Thyroid gland (tissue), 4 donors: ENCODE results near the gene SPINDOC. TPM values are rescaled to one million over a fixed set of nuclear protein-coding genes. Genes with fewer than 3 reads are reported as not detected.

Experiments used
- DNase-seq, 2 donors: peaks; one replicate each; pipeline ENCODE4 v3.0.0-alpha.2; 2019
- H3K27ac ChIP-seq, 3 donors: fragments of 200-600 bp; sonication (generic); 1 replicate in 2 of 3; 2 replicates in 1 of 3; pipeline ENCODE4 v1.5.1; 2016 to 2019; ENCODE audit warnings: mild to moderate bottlenecking in 1 of 3, moderate library complexity in 1 of 3
- H3K27me3 ChIP-seq: fragments of 200-600 bp; sonication (generic); one replicate; pipeline ENCODE4 v1.5.1; 2019
- H3K36me3 ChIP-seq, 2 donors: fragments of 200-600 bp; sonication (generic); one replicate each; pipeline ENCODE4 v1.5.1; 2016 to 2019
- H3K4me1 ChIP-seq, 2 donors: fragments of 200-600 bp; sonication (generic); one replicate each; pipeline ENCODE4 v1.5.1; 2017 to 2019
- H3K4me3 ChIP-seq, 3 donors: fragments of 200-600 bp; sonication (generic); replicated peaks in 1 of 3; 1 replicate in 2 of 3; 2 replicates in 1 of 3; pipeline ENCODE4 v1.5.1; 2016; ENCODE audit warnings: mild to moderate bottlenecking in 1 of 3
- H3K9me3 ChIP-seq: fragments of 200-600 bp; sonication (generic); one replicate; pipeline ENCODE4 v1.5.1; 2017
- CTCF ChIP-seq, 6 experiments: fragments of 200-600 bp in 3 of 6; fragments of 450-650 bp in 3 of 6; sonication (generic) in 3 of 6; IDR thresholded peaks; one replicate each; pipeline ENCODE4 v1.5.1; 2016 to 2019; ENCODE audit warnings: antibody characterized with exemption in 6 of 6, mild to moderate bottlenecking in 2 of 6, inconsistent platforms in 1 of 6, moderate library complexity in 1 of 6
- POLR2A ChIP-seq, 2 donors: fragments of 450-650 bp; IDR thresholded peaks; one replicate each; pipeline ENCODE4 v1.6.1; 2017; ENCODE audit warnings: antibody characterized with exemption in 2 of 2, mild to moderate bottlenecking in 2 of 2, moderate library complexity in 1 of 2
- WGBS, 2 donors: methylation state at CpG; one replicate each; pipeline ENCODE4 v1.1.5; 2017; 5-methylcytosine and 5-hydroxymethylcytosine counted together
- intact Hi-C: fragments of 100-400 bp; cut with DNase I; formaldehyde crosslinking; loops from one replicate; pipeline ENCODE4 v1.15.1; 2023
- total RNA-seq, 4 donors: library from RNA; depleted of rRNA; stranded (reverse); fragments of >200 nt; gene quantifications; one replicate each; pipeline ENCODE4 v1.2.3, GENCODE V29; 2016

Gene SPINDOC
- total RNA-seq, 4 donors from 2014 or later, result 7.4 to 12.6 (median 10.3) TPM

GRCh38 chr11:63821411-63821810 is 8.2 kb downstream of the SPINDOC start:
- intact Hi-C loops, result no loop called here
- no peak for DNase-seq
- Histone ChIP-seq H3K9me3 (no peaks in the 10 kb centered on the region), H3K27ac (no peak overlapping the region), H3K4me1 (no peaks in the 10 kb centered on the region), H3K27me3 (no peaks in the 10 kb centered on the region), H3K4me3 (no peak overlapping the region), H3K36me3 (peaks cover 53 to 55% of the 10 kb centered on the region in 2 donors)
- WGBS, 2 donors, result 78 to 87% methylated on average over 5 of the region's 5 CpGs
- no peak for TF ChIP-seq POLR2A (IDR thresholded peaks at IDR 0.05)
- no peak for TF ChIP-seq CTCF (IDR thresholded peaks at IDR 0.05)

DNA sequence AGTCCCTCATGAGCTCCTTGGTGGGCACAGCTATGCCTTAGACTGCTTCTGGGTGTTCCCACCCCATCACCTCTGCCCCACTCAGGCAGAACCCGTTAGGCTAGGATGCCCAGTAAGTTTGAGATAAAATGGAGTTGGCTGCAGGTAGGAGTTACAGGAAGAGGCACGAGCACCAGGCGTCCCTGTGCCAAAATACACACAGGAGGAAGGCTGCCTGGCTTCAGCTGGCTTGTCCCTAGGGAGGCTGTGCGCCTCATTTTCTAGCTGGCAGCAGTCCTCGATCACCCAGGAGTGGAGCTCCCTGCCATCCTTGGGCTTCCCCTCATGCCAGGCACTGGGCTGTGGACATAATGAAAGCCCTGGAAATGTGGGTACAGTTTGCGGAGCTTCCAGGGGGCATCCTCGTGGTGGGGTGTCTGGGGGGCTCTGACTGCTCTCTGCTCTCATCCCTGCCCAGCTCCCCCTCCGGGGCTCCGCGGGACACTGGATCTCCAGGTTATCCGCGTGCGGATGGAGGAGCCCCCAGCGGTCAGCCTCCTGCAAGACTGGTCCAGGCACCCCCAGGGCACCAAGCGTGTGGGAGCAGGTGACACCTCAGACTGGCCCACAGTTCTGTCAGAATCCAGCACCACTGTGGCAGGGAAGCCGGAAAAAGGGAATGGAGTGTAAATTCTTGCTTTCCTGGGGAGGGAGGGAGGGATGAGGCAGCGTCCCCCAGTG is 13.4 kb downstream of the SPINDOC start:
- 73% methylated on average over 9 to 13 of the region's 17 CpGs for WGBS, 2 donors
- no peak for DNase-seq
- Histone ChIP-seq H3K36me3 (peaks cover 20 to 26% of the 10 kb centered on the region in 2 donors), H3K27ac (no peak overlapping the region), H3K4me1 (no peaks in the 10 kb centered on the region), H3K9me3 (no peaks in the 10 kb centered on the region), H3K4me3 (no peak overlapping the region), H3K27me3 (no peaks in the 10 kb centered on the region)
- TF ChIP-seq POLR2A (IDR thresholded peaks at IDR 0.05) (no peak), CTCF (IDR thresholded peaks at IDR 0.05) (no peak)
- intact Hi-C loops, result no loop called here

- no peaks in the 10 kb centered on the region for H3K9me3 ChIP-seq
- H3K27ac ChIP-seq, result no peak overlapping the region
- no peak for DNase-seq
- H3K4me3 ChIP-seq, result no peak overlapping the region
- WGBS, 2 donors, result 72 to 83% methylated on average over 4 to 7 of the region's 8 CpGs
- H3K4me1 ChIP-seq, result no peaks in the 10 kb centered on the region
- intact Hi-C loops, result no loop called here
- H3K27me3 ChIP-seq, result no peaks in the 10 kb centered on the region
- peaks cover 2 to 7% of the 10 kb centered on the region in 2 donors for H3K36me3 ChIP-seq
- TF ChIP-seq CTCF (IDR thresholded peaks at IDR 0.05) (peak in 3 of 6 experiments; percentile 7 to 36 (median 15)), POLR2A (IDR thresholded peaks at IDR 0.05) (no peak)
These were observed 16.7 kb downstream of the SPINDOC start for GRCh38 chr11:63829823-63830489.

GRCh38 chr11:63831326-63831725 is 18.1 kb downstream of the SPINDOC start:
- Histone ChIP-seq H3K4me1 (no peaks in the 10 kb centered on the region), H3K27me3 (no peaks in the 10 kb centered on the region), H3K36me3 (peaks cover 0 to 5% of the 10 kb centered on the region in 2 donors), H3K9me3 (no peaks in the 10 kb centered on the region), H3K27ac (no peak overlapping the region), H3K4me3 (no peak overlapping the region)
- no peak for TF ChIP-seq CTCF (IDR thresholded peaks at IDR 0.05)
- no peak for TF ChIP-seq POLR2A (IDR thresholded peaks at IDR 0.05)
- intact Hi-C loops, result no loop called here
- 73 to 81% methylated on average over 7 of the region's 7 CpGs for WGBS, 2 donors
- no peak for DNase-seq

- H3K9me3 ChIP-seq, result no peaks in the 10 kb centered on the region
- H3K27ac ChIP-seq, result no peak overlapping the region
- H3K4me3 ChIP-seq, result no peak overlapping the region
- peaks cover under 1% of the 10 kb centered on the region in 2 donors for H3K4me1 ChIP-seq
- intact Hi-C loops, result no loop called here
- TF ChIP-seq CTCF (IDR thresholded peaks at IDR 0.05) (no peak), POLR2A (IDR thresholded peaks at IDR 0.05) (no peak)
- no peaks in the 10 kb centered on the region for H3K27me3 ChIP-seq
- WGBS, 2 donors, result 64 to 91% methylated on average over 2 of the region's 2 CpGs
- DNase-seq, result no peak
- H3K36me3 ChIP-seq, result no peaks in the 10 kb centered on the region
These were observed 19.1 kb downstream of the SPINDOC start for GRCh38 chr11:63832336-63832735.
